Endothelial cell of umbilical vein (primary cell): ENCODE data around the gene DDRGK1.

ENCODE experiments used
- CTCF ChIP-seq, 2 donors: IDR thresholded peaks; 1 replicate in 1 of 2; 2 replicates in 1 of 2; pipeline ENCODE4 v1.5.1; 2011; ENCODE audit warnings: low read length in 2 of 2, mild to moderate bottlenecking in 2 of 2, moderate library complexity in 2 of 2, control low read depth in 1 of 2, inconsistent platforms in 1 of 2, low read depth in 1 of 2; ENCODE audit not compliant: insufficient read depth in 1 of 2; ENCODE audit errors: extremely low read depth in 1 of 2
- EZH2 ChIP-seq: IDR thresholded peaks from 2 replicates; pipeline ENCODE4 v1.6.1; 2012; ENCODE audit warnings: borderline replicate concordance, low read depth, mild to moderate bottlenecking, moderate library complexity, low read length, inconsistent platforms; ENCODE audit not compliant: severe bottlenecking
- FOS ChIP-seq: IDR thresholded peaks from 2 replicates; pipeline ENCODE4 v1.6.1; 2011; ENCODE audit warnings: mild to moderate bottlenecking, low read length, moderate library complexity, borderline replicate concordance; ENCODE audit not compliant: insufficient read depth
- GATA2 ChIP-seq: IDR thresholded peaks from 2 replicates; pipeline ENCODE4 v1.7.0; 2011; ENCODE audit warnings: low read depth, mild to moderate bottlenecking, moderate library complexity, mixed read lengths, low read length; ENCODE audit not compliant: insufficient read length, insufficient read depth
- MAX ChIP-seq: IDR thresholded peaks from 2 replicates; pipeline ENCODE4 v1.6.1; 2011; ENCODE audit not compliant: insufficient read depth, insufficient read length
- MYC ChIP-seq: IDR thresholded peaks from one replicate; pipeline ENCODE4 v1.6.1; 2011; ENCODE audit warnings: mild to moderate bottlenecking, low read depth, low read length
- POLR2A ChIP-seq: IDR thresholded peaks from 2 replicates; pipeline ENCODE4 v1.6.1; 2012; ENCODE audit warnings: low read depth, mild to moderate bottlenecking, control low read depth, low read length
- POLR2AphosphoS5 ChIP-seq: IDR thresholded peaks from 2 replicates; pipeline ENCODE4 v1.6.1; 2012; ENCODE audit warnings: low read depth, mild to moderate bottlenecking, control low read depth, low read length, moderate library complexity; ENCODE audit not compliant: insufficient read depth

- TF ChIP-seq CTCF (IDR thresholded peaks at IDR 0.05; ENCODE audit: extremely low read depth in 1 of 2, insufficient read depth in 1 of 2, low read depth in 1 of 2, low read length in 2 of 2) (no peak), POLR2A (no peak), EZH2 (no peak), POLR2AphosphoS5 (no peak), MYC (no peak), FOS (no peak), GATA2 (no peak), MAX (no peak)
These were observed 39.6 kb downstream of the DDRGK1 start for GRCh38 chr20:3164763-3165410.
